ENCODE data around the gene ARHGAP4. TPM values are rescaled to one million over a fixed set of nuclear protein-coding genes. Genes with fewer than 3 reads are reported as not detected.

ARHGAP4 gene
- total RNA-seq, 1 donor from 2014 or later = 3.1 TPM

DNA sequence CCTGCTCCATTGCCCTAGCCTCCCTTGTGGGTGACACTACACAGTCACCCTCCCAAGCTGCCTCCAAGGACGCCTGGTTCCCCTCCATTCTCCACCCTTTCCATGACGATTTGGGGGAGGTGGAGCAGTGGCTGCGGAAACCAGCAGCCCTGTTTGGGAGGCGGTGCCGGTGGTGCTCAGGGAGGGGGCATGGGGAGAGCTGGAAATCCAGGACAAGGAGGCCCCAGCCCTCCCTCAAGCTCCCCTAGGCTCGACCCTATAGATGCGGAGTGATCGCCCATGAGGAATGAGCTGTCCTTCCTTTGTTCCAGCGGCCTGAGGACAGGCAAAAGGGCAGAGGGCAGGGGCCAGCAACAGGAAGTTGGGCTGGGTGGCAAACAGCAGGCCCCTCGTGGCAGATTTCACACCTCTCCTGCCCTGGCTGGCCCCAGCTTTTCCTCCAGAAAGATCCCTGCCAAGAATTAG, 22.0 kb upstream of the ARHGAP4 start:
- DNase-seq (ENCODE audit: low spot score) = no peak
- Mint-ChIP-seq H3K36me3 (ENCODE audit: low read depth) (peaks cover 17% of the 10 kb centered on the region), H3K4me3 (ENCODE audit: unreplicated experiment) (no peak overlapping the region), H3K27ac (ENCODE audit: unreplicated experiment) (no peak overlapping the region), H3K9me3 (ENCODE audit: low read depth) (no peaks in the 10 kb centered on the region), H3K27me3 (ENCODE audit: low read depth) (no peaks in the 10 kb centered on the region), H3K4me1 (ENCODE audit: low read depth) (peaks cover 6% of the 10 kb centered on the region)
- TF ChIP-seq CTCF (IDR thresholded peaks at IDR 0.05) = no peak

DNA sequence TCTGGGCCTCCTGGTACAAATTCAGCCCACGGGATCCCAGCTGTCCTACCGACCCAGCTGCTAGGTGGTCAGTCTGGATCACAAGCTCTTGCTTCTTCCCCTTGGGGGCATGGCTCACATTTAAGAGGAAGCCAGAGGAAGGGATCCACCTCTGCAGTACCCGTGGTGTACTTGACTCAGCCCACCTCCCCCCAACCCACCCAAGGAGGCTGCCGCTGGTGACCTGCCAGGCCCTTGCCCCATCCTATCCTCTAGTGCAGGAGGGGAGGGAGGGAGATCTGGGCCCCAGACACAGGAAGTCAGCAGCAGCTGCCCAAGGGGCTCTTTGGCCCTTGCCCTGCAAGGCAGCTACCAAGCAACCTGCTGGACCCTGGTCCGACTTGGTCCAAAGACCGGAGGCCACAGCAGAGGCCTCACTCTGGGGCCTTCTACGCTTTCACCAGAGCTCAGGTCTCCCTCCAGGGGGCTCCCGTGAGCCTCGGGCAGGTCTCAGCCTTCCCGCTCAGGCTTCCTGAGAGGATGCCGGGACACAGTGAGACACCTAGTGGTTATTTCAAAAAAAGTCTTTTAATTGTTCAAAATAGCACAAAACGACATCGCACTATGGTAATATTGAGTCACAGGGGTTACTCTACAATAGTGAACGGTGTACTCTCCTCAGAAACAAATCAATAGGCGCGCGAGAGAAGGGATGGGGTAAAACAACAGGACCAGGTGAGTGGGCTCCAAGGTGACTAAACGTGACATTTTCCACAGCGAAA, 21.1 kb upstream of the ARHGAP4 start:
- no peak for DNase-seq (ENCODE audit: low spot score)
- no peaks in the 10 kb centered on the region for H3K9me3 Mint-ChIP-seq (ENCODE audit: low read depth)
- peaks cover 17% of the 10 kb centered on the region for H3K36me3 Mint-ChIP-seq (ENCODE audit: low read depth)
- peak; percentile 98 for TF ChIP-seq CTCF (IDR thresholded peaks at IDR 0.05)
- H3K4me1 Mint-ChIP-seq (ENCODE audit: low read depth) = peaks cover 3% of the 10 kb centered on the region
- H3K27ac Mint-ChIP-seq (ENCODE audit: unreplicated experiment) = peak overlapping the region; percentile 17
- H3K27me3 Mint-ChIP-seq (ENCODE audit: low read depth) = no peaks in the 10 kb centered on the region
- H3K4me3 Mint-ChIP-seq (ENCODE audit: unreplicated experiment) = no peak overlapping the region

DNA sequence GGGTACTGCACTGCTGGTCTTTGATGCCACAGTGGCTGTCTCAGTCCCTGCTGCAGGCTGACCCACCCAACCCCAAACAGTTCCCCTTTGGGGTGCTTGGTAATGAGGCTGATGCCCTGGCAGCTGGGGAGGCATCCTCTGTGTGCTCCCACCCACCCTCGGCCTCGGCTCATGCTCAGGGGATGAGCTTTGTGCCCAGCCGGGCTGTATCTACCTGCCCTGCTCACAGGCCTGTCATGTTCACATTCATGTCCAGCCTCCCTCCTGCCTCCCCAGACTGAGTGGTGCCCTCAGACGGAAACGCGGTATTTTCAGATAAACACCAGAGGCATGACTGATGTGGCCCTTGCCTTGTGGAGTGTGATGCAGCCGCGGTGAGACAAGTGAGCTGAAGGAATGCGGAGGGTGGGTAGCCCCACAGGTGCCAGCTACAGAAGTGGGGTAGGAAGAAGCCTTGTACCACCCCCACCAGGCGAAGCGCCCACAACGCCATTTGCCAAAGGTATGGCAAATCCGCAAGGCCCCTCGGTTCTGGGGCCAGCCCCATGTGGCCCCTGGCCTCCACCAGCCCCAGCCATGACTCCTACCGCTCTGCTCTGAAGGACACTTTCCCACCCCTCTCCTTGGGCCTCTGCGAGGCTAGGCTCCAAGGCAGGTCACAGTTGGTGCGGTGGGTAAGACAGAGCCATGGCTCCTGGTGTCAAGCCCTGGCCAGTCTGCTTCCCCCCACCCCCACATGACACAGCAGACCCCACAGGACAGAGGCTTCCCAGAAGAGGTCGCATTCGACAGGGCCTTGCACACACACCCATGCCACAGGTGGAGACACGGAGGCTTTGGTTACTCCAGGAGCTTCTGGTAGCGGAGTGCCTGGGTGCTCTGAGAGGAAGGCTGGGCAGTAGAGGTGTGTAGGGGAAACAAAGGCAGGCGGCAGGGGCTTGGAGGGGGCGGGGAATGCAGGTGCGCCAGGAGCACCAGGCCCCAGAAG, 20.2 kb upstream of the ARHGAP4 start:
- H3K4me3 Mint-ChIP-seq (ENCODE audit: unreplicated experiment) = no peak overlapping the region
- H3K9me3 Mint-ChIP-seq (ENCODE audit: low read depth) = no peaks in the 10 kb centered on the region
- H3K36me3 Mint-ChIP-seq (ENCODE audit: low read depth) = peaks cover 16% of the 10 kb centered on the region
- no peak overlapping the region for H3K27ac Mint-ChIP-seq (ENCODE audit: unreplicated experiment)
- no peak for DNase-seq (ENCODE audit: low spot score)
- no peaks in the 10 kb centered on the region for H3K27me3 Mint-ChIP-seq (ENCODE audit: low read depth)
- TF ChIP-seq CTCF (IDR thresholded peaks at IDR 0.05) = no peak
- H3K4me1 Mint-ChIP-seq (ENCODE audit: low read depth) = peaks cover 3% of the 10 kb centered on the region

DNA sequence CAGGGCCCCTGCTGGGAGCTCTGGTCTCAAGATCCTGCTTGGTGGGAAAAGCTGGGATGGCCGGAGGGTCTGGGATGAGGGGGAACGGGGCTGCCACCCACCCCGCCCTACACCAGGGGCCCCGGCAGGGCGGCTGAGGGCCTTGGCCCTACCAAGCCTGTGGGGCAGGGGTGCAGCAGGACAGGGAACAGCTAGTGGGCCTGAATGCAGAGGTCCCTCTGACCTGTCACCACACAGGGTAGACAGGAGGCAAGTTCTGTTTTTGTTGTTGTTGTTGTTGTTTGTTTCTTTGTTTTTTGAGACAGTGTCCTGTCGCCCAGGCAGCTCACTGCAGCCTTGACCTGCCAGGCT, 18.7 kb upstream of the ARHGAP4 start:
- Mint-ChIP-seq H3K27me3 (ENCODE audit: low read depth) (no peaks in the 10 kb centered on the region), H3K27ac (ENCODE audit: unreplicated experiment) (no peak overlapping the region), H3K4me3 (ENCODE audit: unreplicated experiment) (peak overlapping the region; percentile 67), H3K4me1 (ENCODE audit: low read depth) (peaks cover 3% of the 10 kb centered on the region), H3K9me3 (ENCODE audit: low read depth) (no peaks in the 10 kb centered on the region), H3K36me3 (ENCODE audit: low read depth) (peaks cover 8% of the 10 kb centered on the region)
- no peak for DNase-seq (ENCODE audit: low spot score)
- no peak for TF ChIP-seq CTCF (IDR thresholded peaks at IDR 0.05)

- Mint-ChIP-seq H3K27ac (ENCODE audit: unreplicated experiment) (peak within 1 kb of the TSS; percentile 79), H3K9me3 (ENCODE audit: low read depth) (no peaks in the 10 kb centered on the region), H3K4me3 (ENCODE audit: unreplicated experiment) (peak within 1 kb of the TSS; percentile 67), H3K4me1 (ENCODE audit: low read depth) (peaks cover 3% of the 10 kb centered on the region), H3K27me3 (ENCODE audit: low read depth) (no peaks in the 10 kb centered on the region), H3K36me3 (ENCODE audit: low read depth) (peaks cover 6% of the 10 kb centered on the region)
- no peak for TF ChIP-seq CTCF (IDR thresholded peaks at IDR 0.05)
- DNase-seq (ENCODE audit: low spot score) = no peak
Observed at GRCh38 chrX:153944140-153944799, 18.2 kb upstream of the ARHGAP4 start, which contains the start of gene RENBP. TSS of gene RENBP (minus strand) at chrX:153944643. CDS start at chrX:153944610, 33 bp downstream.

All from chondrocyte (in vitro differentiated cells).